G401.6 (cell line): ENCODE measurements around the gene KCNMB2.

Experiments used
- FAIRE-seq: peaks from 2 replicates; lab custom pipeline; 2012; peaks lifted over from hg19 to GRCh38; lab: Jason Lieb, UNC

Gene KCNMB2

DNA sequence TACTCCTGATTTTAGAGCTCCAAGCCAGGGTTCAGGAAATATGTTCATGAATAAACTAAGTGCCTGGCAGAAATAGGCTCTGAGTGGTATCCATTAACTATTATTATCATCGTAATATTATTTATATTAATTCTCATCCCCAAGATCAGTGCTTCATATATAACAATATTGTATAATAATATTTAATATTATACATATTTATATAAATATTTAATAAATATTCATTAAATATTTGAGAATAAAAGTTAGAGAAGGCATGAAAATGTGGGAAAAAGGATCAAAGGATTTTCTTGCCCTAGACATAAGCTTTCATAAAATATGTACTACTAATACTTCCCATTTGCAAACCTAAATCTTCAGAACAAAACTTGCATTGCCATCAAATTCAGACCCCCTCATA is 338.9 kb downstream of the KCNMB2 start:
- no peak for FAIRE-seq

- no peak for FAIRE-seq
These were observed 339.6 kb downstream of the KCNMB2 start for GRCh38 chr3:178875836-178876235.

DNA sequence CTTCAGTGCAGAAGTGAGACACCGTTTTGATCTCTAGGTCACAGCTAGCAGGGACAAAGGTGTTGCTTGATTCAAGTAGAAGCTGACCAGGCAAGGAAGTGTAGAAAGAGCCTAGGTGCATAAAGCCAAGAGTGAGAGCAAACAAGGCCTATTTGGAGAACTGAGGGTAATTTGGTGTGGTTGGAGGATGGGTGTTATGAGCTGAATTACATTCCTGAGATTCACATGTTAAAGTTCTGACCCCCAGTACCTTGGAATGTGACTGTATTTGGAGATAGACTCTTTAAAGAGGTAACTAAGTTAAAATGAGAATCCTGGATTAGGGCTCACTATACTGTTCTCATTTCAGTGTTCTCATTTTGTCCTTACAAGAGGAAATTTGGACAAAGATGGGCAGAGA is 344.0 kb downstream of the KCNMB2 start:
- FAIRE-seq: no peak
